ENCODE results near the gene GARIN1A. TPM values are rescaled to one million over a fixed set of nuclear protein-coding genes. Genes with fewer than 3 reads are reported as not detected.
A peak's percentile ranks its signal among the peaks of the same experiment; 100 is the strongest.

The GARIN1A gene
- total and polyA plus RNA-seq, 8 donors = 0.50 to 1.8 (median 1.1) TPM; not detected in 1

DNA sequence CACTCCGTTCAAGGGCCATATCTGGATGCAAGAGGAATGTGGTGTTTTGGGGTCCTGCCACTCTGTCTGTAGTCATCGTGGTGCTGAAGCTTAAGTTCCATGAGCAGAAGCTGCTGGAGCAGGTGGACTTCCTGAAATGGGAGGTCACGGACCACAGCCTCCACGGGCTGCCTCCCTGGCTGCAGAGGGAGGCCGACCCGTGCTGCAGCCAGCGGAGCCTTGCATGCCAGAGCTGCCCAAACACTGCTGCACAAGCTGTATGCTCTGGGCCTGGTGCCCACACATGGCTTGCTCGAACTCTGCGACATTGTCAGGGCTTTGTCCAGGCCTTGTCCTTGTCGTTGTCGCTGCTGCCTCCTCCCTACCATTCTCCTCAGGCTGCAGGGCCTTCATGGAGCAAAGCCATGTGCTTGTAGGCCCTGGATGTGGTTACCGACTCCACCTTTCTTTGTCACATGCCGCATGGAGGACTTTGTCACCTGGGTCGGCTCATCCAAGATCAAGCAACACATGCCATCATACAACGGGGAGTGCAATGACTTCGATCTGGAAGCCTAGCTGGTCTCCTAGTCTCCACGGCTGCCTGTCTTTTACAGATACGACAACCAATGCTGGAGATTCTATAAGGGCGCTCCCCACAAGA lies 21.4 kb downstream of the GARIN1A start:
- no peaks in the 10 kb centered on the region for H3K9me3 ChIP-seq
- H3K27me3 ChIP-seq = peaks cover 0 to 31% (median 26%) of the 10 kb centered on the region in 3 donors
- H3K4me3 ChIP-seq = no peak overlapping the region
- intact Hi-C loops (cut with DNase I; ENCODE audit: low total_unique reads) = no loop called here
- no peaks in the 10 kb centered on the region for H3K36me3 ChIP-seq
- H3K4me1 ChIP-seq = peaks cover 0 to 10% (median 8%) of the 10 kb centered on the region in 4 donors
- TF ChIP-seq CTCF (IDR thresholded peaks at IDR 0.05) (no peak), POLR2A (IDR thresholded peaks at IDR 0.05) (no peak), POLR2AphosphoS5 (IDR thresholded peaks at IDR 0.05) (no peak), EP300 (IDR thresholded peaks at IDR 0.05) (no peak)
- H3K27ac ChIP-seq = no peak overlapping the region
- WGBS, 5 donors = 83 to 92% (median 90%) methylated on average over 19 of the region's 19 CpGs
- DNase-seq = no peak

DNA sequence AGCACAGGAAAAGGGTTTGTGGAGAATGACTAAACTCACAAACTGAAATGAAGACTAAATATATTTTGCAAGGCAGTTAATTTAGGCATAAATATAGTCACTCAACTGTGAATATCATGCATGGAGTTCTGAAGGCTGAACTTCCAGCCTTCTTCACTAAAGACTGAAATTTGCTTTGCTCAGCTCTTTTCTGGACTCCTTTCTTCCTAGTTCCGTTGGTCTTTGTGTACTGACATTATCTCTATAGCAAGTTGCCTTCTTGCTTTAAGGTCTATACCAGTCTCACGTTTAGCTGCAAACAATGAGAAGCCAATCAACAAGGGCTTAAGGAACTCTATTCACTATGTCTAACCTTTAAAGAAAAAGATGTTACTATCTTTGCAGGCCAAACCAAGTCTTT lies 22.6 kb downstream of the GARIN1A start:
- TF ChIP-seq CTCF (IDR thresholded peaks at IDR 0.05) = no peak
- no peak for TF ChIP-seq POLR2AphosphoS5 (IDR thresholded peaks at IDR 0.05)
- TF ChIP-seq EP300 (IDR thresholded peaks at IDR 0.05) = no peak
- no peak for TF ChIP-seq POLR2A (IDR thresholded peaks at IDR 0.05)
- Histone ChIP-seq H3K36me3 (no peaks in the 10 kb centered on the region), H3K27me3 (peaks cover 0 to 44% (median 29%) of the 10 kb centered on the region in 3 donors), H3K4me1 (peaks cover 0 to 10% (median 8%) of the 10 kb centered on the region in 4 donors), H3K9me3 (no peaks in the 10 kb centered on the region), H3K4me3 (no peak overlapping the region), H3K27ac (no peak overlapping the region)
- intact Hi-C loops (cut with DNase I; ENCODE audit: low total_unique reads) = no loop called here
- 5 to 42% (median 19%) methylated on average over 2 of the region's 2 CpGs for WGBS, 5 donors
- no peak for DNase-seq

DNA sequence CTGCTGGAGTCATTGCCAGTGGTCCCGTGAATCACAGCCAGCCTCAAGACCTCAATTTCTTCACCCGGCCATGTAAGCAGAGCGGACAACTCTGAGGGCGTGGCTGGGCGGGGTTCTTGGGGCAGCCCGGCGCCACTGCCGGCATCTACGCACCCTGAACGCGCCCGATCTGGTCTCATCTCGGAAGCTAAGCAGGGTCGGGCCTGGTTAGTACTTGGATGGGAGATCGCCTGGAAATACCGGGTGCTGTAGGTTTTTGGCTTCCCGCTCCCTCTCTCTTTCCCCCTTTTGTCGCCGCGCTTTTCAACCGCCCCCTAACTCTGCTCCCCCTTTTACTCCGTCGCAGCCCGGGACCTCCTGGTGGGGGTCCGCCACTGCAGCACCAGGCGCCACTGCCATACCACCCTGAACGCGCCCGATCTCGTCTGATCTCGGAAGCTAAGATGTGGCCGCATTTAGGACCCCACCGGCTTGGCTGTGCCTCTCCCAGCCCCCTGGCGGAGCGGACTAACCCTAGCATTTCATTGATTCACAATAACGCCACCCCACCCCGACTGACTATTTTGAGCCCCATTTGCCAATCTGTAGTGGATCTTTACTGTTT lies 25.3 kb downstream of the GARIN1A start:
- DNase-seq = peak; percentile 38 to 75
- Histone ChIP-seq H3K4me1 (peaks cover 0 to 10% (median 8%) of the 10 kb centered on the region in 4 donors), H3K9me3 (no peaks in the 10 kb centered on the region), H3K36me3 (no peaks in the 10 kb centered on the region), H3K27ac (no peak overlapping the region), H3K4me3 (peak overlapping the region; percentile 23 to 43 (median 30)), H3K27me3 (peaks cover 0 to 56% (median 32%) of the 10 kb centered on the region in 3 donors)
- TF ChIP-seq CTCF (IDR thresholded peaks at IDR 0.05) (peak in 1 of 7 experiments; percentile 9), POLR2A (IDR thresholded peaks at IDR 0.05) (no peak), EP300 (IDR thresholded peaks at IDR 0.05) (no peak)
- intact Hi-C loops (cut with DNase I; ENCODE audit: low total_unique reads) = no loop called here
- WGBS, 5 donors = 4 to 8% (median 4%) methylated on average over 34 to 37 of the region's 37 CpGs

- no peaks in the 10 kb centered on the region for H3K9me3 ChIP-seq
- intact Hi-C loops (cut with DNase I; ENCODE audit: low total_unique reads) = no loop called here
- no peak for DNase-seq
- H3K27me3 ChIP-seq = peaks cover 0 to 53% (median 32%) of the 10 kb centered on the region in 3 donors
- WGBS, 5 donors = 60 to 75% (median 67%) methylated on average over 3 of the region's 3 CpGs
- no peaks in the 10 kb centered on the region for H3K36me3 ChIP-seq
- no peak overlapping the region for H3K4me3 ChIP-seq
- peaks cover 0 to 10% (median 8%) of the 10 kb centered on the region in 4 donors for H3K4me1 ChIP-seq
- H3K27ac ChIP-seq = no peak overlapping the region
- TF ChIP-seq EP300 (IDR thresholded peaks at IDR 0.05) = no peak
These were observed 27.2 kb downstream of the GARIN1A start for GRCh38 chr7:128699196-128699712.

Measured in stomach (tissue), 9 donors.